Activated T-cell treated with anti-CD3 and anti-CD28 coated beads, Interleukin-2, amount 50 U/mL, for 72 hours (primary cell): Measurements from ENCODE around the gene CD6. TPM values are rescaled to one million over a fixed set of nuclear protein-coding genes. Genes with fewer than 3 reads are reported as not detected.

Source experiments
- ATAC-seq, 2 donors: fragments of 150-1000 bp; cut with Tn5 transposase; replicated peaks in 1 of 2; 2 replicates each; pipeline ENCODE4 v1.10.0; 2021; ENCODE audit warnings: moderate library complexity in 2 of 2, mild to moderate bottlenecking in 1 of 2
- DNase-seq, 2 donors: peaks; one replicate each; pipeline ENCODE4 v3.0.0; 2021 to 2022; ENCODE audit warnings: mixed read lengths in 1 of 2
- H3K27ac Mint-ChIP-seq: one replicate; pipeline ENCODE4 v1.8.0; 2022; ENCODE audit warnings: mild to moderate bottlenecking, moderate library complexity, mixed read lengths
- H3K27me3 Mint-ChIP-seq: one replicate; pipeline ENCODE4 v1.8.0; 2022; ENCODE audit warnings: low read depth, mixed read lengths
- H3K36me3 Mint-ChIP-seq, 2 donors: one replicate each; pipeline ENCODE4 v1.8.0; 2022; ENCODE audit warnings: mixed read lengths in 2 of 2, mild to moderate bottlenecking in 1 of 2; ENCODE audit not compliant: insufficient read depth in 2 of 2
- H3K4me1 Mint-ChIP-seq: one replicate; pipeline ENCODE4 v1.8.0; 2022; ENCODE audit warnings: low read depth, mixed read lengths
- H3K4me3 Mint-ChIP-seq, 2 donors: one replicate each; pipeline ENCODE4 v1.8.0; 2022; ENCODE audit warnings: mild to moderate bottlenecking in 2 of 2, mixed read lengths in 2 of 2, moderate library complexity in 2 of 2
- H3K9me3 Mint-ChIP-seq, 2 donors: one replicate each; pipeline ENCODE4 v1.8.0; 2022; ENCODE audit warnings: mixed read lengths in 2 of 2
- total RNA-seq, 2 donors: library from RNA; stranded (reverse); gene quantifications; one replicate each; pipeline ENCODE4 v1.2.3, GENCODE V29; 2022

CD6 gene
- total RNA-seq, 2 donors from 2014 or later: 298 to 313 TPM

DNA sequence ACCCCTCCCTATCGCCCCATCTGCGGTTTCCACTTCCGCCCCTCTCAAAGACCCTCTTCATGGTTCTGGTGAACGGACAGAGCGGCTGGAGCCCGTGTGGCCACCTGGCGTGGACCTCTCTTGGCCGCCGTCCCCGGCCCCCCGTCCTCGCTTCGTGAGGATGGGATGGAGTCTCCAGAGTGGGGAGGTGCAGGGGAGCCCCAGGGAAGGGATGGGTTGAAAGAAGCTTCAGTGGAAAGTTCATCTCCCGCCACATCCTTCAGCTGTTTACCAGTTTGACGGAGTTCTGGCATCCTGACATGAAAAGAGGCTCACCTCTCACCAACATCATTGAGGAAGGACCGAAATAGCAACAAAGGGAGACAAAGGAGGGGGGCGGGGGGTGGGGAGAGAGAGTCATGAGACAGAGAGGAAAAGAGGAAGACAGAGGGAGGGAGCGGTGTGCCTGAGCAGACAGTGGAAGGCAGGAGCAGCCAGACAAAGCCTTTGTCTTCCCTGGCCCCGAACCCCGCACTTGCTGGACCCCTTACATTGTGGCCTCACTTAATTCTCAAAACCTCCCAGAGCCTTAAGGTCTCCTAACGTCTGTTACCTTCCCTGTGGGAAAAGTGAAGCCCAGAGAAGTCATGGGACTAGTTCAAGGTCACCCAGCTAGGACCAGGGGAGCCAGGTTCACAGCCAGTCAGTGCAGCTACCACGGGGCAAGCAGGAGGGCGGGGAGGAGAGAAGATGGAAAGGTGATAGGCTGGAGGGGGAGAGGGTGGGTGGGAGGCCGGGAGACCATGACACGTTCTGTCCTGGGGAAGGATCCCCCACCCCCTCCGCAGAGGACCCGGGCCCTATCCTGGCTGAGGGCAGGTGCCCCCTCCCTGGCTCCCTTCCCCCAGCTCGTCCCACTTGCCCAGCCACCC is 54.9 kb downstream of the CD6 start:
- peaks cover 98% of the 10 kb centered on the region for H3K4me1 Mint-ChIP-seq

DNA sequence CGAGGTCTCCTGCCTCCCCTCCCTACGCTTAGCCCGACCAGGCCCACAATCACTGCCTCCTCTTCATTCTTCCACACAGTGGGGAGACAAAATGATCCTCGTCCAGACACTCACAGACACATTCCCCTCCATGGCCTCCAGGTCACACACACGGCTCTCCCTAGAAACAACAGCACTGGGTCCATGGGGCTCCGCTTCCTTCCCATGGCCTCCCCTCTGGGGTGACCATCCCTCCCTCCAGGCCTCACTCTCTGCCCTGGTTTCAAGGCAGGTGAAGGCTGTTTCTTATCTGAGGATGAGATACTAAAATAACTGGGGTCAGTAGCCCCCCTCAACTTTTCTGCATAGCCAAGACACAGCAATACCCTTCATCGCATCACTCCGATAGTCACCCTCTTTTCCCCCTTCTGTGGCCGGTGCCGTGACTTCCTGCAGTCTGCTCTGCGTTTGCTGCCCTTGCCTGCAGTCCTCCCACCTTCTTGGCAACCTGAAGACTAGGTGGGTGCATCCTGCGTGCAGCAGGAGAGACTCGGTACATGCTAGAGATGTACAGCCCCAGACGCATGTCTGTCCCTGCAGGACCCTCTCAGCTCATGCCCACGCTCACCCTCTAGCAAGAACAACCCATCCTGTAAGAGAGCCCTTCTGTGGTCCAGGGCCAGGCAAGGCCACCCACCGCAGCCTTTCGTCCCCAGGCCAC is 55.8 kb downstream of the CD6 start:
- DNase-seq (peak; percentile 50 to 56), ATAC-seq (peak; percentile 1 to 12)
- Mint-ChIP-seq H3K36me3 (peaks cover 15 to 33% of the 10 kb centered on the region in 2 donors), H3K27ac (peak overlapping the region; percentile 90), H3K9me3 (no peaks in the 10 kb centered on the region), H3K27me3 (no peaks in the 10 kb centered on the region), H3K4me3 (peak overlapping the region; percentile 81 to 88), H3K4me1 (peaks cover 95% of the 10 kb centered on the region)

More for the DNA sequence above, 54.9 kb downstream of the CD6 start:
- H3K9me3 Mint-ChIP-seq: no peaks in the 10 kb centered on the region
- ATAC-seq (peak in 1 of 2 donors; percentile 3), DNase-seq (peak; percentile 45 to 52)
- H3K4me3 Mint-ChIP-seq: peak overlapping the region; percentile 81 to 88
- no peaks in the 10 kb centered on the region for H3K27me3 Mint-ChIP-seq
- H3K27ac Mint-ChIP-seq: peak overlapping the region; percentile 78
- H3K36me3 Mint-ChIP-seq: peaks cover 14 to 28% of the 10 kb centered on the region in 2 donors

DNA sequence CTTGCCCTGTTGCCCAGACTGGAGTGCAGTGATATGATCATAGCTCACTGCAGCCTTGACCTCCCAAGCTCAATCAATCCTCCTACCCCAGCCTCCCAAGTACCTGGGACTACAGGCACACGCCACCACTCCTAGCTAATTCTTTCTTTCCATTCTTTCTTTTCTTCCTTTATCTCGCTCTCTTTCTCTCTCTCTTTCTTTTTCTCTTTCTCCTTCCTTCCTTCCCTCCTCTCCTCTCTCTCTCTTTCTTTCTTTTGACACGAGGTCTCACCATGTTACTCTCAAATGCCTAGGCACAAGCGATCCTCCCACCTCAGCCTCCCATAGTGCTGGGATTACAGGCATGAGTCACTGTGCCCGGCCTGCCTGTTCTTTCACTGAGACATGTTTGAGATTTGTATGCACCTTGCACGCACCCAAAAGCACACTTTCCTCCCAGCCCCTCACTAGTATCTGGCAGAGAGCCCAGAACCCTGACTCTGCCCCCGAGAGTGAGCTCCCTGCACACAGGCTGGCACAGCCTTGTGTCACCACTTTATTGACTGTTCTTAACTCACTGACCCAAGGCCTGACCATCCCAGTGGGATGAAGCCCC is 56.8 kb downstream of the CD6 start:
- Mint-ChIP-seq H3K4me1 (peaks cover 92% of the 10 kb centered on the region), H3K4me3 (peak overlapping the region; percentile 81 to 88), H3K27ac (peak overlapping the region; percentile 90), H3K9me3 (no peaks in the 10 kb centered on the region), H3K36me3 (peaks cover 17 to 35% of the 10 kb centered on the region in 2 donors), H3K27me3 (no peaks in the 10 kb centered on the region)
- peak; percentile 46 to 52 for ATAC-seq
- peak; percentile 77 to 81 for DNase-seq

DNA sequence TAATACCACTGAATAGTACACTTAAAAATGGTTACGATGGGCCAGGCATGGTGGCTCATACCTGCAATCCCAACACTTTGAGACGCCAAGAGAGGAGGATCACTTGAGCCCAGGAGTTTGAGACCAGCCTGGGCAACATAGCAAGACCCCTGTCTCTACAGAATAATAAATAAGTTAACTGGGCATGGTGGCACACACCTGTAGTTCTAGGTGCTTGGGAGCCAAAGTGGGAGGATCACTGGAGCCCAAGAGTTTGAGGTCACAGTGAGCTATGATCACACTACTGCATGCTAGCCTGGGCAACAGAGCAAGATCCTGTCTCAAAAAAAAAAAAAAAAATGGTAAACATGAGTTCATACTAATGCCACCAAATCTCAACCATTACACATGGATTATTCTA is 61.3 kb downstream of the CD6 start:
- no peak overlapping the region for H3K27ac Mint-ChIP-seq
- H3K27me3 Mint-ChIP-seq: no peaks in the 10 kb centered on the region
- no peaks in the 10 kb centered on the region for H3K9me3 Mint-ChIP-seq
- ATAC-seq (no peak), DNase-seq (no peak)
- peaks cover 91% of the 10 kb centered on the region for H3K4me1 Mint-ChIP-seq
- H3K4me3 Mint-ChIP-seq: no peak overlapping the region
- H3K36me3 Mint-ChIP-seq: peaks cover 15 to 37% of the 10 kb centered on the region in 2 donors

DNA sequence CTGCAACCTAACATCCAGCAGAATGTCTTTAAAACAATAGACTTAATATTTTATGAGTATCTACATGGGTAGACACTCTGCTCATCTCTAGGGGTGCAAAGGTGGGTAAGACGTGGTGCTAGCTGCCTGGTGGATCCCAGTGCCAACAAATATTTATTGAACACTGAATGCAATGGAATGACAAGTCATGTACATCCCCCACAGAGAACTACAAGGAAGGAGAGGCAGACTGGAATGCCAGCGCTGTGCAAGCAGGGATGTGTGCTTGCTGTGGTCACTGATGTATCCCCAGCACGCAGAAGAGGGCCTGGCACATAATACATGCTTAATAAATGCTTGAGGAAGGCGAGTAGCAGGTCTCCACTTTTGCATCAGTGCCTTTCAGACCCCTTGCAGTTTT is 61.9 kb downstream of the CD6 start:
- H3K9me3 Mint-ChIP-seq: no peaks in the 10 kb centered on the region
- ATAC-seq (no peak), DNase-seq (no peak)
- H3K27ac Mint-ChIP-seq: peak overlapping the region; percentile 5
- H3K36me3 Mint-ChIP-seq: peaks cover 14 to 36% of the 10 kb centered on the region in 2 donors
- H3K27me3 Mint-ChIP-seq: no peaks in the 10 kb centered on the region
- no peak overlapping the region for H3K4me3 Mint-ChIP-seq
- H3K4me1 Mint-ChIP-seq: peaks cover 91% of the 10 kb centered on the region

DNA sequence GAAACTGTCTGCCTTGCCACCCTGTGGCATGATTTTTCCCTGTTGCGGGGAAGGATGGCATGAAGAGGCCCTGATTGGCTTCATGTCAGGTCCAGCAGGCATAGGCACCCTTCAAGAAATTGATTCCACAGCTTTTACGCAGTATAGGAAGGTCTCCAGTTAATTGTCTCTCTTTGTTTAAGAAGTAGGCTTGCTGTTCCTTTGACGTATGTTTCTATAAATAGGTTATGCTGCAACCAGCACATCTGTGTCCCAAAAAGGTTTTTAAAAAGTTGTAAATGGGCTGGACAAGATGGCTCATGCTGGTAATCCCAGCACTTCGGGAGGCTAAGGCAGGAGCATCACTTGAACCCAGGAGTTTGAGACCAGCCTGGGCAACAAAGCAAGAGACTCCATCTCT is 62.6 kb downstream of the CD6 start:
- Mint-ChIP-seq H3K36me3 (peaks cover 14 to 35% of the 10 kb centered on the region in 2 donors), H3K4me1 (peaks cover 91% of the 10 kb centered on the region), H3K9me3 (no peaks in the 10 kb centered on the region), H3K4me3 (no peak overlapping the region), H3K27me3 (no peaks in the 10 kb centered on the region), H3K27ac (no peak overlapping the region)
- no peak for DNase-seq
- no peak for ATAC-seq

DNA sequence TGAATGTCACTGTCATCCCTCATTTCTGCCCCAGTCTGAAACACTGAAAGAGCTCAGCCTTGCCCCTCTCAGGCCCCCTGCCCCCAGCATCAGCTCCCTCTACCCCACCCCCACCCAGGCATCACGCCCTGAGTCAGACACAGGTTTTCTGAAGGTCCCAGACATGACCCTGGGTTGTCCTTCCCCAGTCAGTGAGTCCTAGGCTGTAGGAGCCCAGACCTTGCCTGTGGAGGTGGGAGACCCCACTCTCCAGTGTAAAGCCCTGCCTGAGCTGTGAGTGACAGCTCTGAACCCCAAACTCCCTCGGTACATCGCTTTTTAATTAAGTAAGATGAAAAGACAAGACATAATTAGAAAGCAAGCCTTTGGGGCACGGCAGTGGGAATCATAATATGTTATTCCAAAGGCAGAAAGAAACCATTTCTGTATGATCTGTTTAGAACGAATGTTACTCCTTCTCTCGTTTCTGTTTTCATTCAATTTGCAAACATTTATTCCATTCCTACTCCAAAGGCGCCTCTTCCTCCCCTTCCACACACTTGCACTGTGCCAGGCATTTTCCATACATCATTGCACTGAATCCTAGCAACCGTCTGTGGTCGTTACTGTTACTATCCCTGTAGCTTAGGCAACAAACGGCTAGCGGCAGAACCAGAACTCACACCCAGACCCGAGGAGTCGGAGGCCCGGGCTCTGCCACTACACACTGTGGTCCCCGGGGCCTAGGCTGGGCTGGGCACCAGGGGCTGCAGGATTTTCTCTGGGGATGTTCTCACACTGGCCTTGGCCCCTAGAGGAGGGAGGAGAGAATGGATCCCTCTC is 63.4 kb downstream of the CD6 start:
- Mint-ChIP-seq H3K4me3 (peak overlapping the region; percentile 55 to 57), H3K36me3 (peaks cover 13 to 34% of the 10 kb centered on the region in 2 donors), H3K9me3 (no peaks in the 10 kb centered on the region), H3K27ac (peak overlapping the region; percentile 76), H3K27me3 (no peaks in the 10 kb centered on the region), H3K4me1 (peaks cover 91% of the 10 kb centered on the region)
- no peak for DNase-seq
- no peak for ATAC-seq

DNA sequence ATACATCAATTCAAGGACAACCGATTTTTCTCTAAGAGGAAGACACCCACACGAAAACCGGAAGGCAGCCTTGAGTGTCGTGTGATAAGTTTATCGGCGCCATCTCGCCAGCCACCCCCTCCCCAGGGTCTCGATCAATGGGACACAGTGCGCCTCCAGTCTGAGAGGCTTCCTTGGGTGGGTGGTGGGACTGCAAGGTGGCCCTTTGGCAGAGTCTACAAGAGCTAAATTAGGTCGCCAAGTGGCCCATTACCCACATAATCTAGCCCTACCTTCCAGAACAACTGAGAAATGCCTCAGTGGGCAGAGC is 64.0 kb downstream of the CD6 start:
- no peak for DNase-seq
- Mint-ChIP-seq H3K9me3 (no peaks in the 10 kb centered on the region), H3K27me3 (no peaks in the 10 kb centered on the region), H3K4me1 (peaks cover 91% of the 10 kb centered on the region), H3K36me3 (peaks cover 11 to 33% of the 10 kb centered on the region in 2 donors), H3K4me3 (peak overlapping the region; percentile 55 to 57), H3K27ac (peak overlapping the region; percentile 76)
- no peak for ATAC-seq

DNA sequence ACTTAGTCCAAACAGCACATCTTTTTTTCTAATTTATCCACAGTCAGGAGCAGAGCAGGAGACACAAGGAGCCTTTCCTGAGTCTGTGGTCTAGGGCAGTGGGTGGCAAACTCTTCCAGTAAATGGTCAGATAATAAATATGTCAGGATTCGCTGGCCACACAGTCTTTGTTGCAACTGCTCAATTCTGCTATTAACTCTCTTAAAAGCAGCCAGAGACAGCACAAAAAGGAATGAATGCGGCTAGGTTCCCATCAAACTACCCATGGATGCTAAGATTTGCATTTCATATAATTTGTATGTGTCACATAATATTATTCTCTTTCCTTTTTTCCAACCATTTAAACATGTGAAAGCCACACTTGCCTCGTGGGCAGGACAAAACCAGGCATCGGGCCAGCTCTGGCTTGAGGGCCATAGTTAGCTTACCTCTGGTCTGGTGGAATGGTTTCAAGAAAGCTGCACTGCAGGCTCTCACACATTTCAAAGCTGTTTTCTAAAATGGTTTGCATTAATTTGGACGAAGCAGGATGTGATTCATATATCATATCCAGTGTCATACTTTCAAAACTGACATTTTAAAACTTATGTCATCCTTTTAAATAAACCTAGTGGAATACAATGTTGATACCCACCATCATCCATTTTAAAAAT is 66.1 kb downstream of the CD6 start:
- peak overlapping the region; percentile 71 to 72 for H3K4me3 Mint-ChIP-seq
- no peaks in the 10 kb centered on the region for H3K9me3 Mint-ChIP-seq
- DNase-seq (no peak), ATAC-seq (peak; percentile 44 to 45)
- H3K27ac Mint-ChIP-seq: peak overlapping the region; percentile 82
- H3K4me1 Mint-ChIP-seq: peaks cover 96% of the 10 kb centered on the region
- no peaks in the 10 kb centered on the region for H3K27me3 Mint-ChIP-seq
- H3K36me3 Mint-ChIP-seq: peaks cover 5 to 19% of the 10 kb centered on the region in 2 donors

DNA sequence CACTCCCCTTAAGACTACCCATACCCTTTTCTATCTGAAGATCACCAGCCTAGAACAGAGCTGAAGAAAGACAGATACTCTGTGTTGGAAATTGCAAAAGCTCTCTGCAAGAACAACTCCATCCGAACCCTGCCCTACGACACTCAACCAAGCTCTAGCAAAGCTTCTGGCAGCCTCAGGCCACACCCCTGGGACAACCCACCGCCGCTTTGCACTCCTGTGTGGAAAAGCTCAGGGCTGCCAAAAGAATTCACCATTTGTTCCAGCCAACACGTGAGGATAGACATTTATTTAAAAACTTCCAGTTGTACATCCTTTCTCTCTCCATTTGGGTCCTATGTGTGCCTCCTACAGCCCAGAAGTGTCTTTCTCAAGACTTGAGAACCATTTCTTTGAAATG is 68.4 kb downstream of the CD6 start:
- H3K4me3 Mint-ChIP-seq: peak overlapping the region; percentile 24 to 44
- H3K4me1 Mint-ChIP-seq: peaks cover 86% of the 10 kb centered on the region
- H3K27ac Mint-ChIP-seq: peak overlapping the region; percentile 40
- no peaks in the 10 kb centered on the region for H3K9me3 Mint-ChIP-seq
- peaks cover 4 to 17% of the 10 kb centered on the region in 2 donors for H3K36me3 Mint-ChIP-seq
- DNase-seq (no peak), ATAC-seq (no peak)
- H3K27me3 Mint-ChIP-seq: no peaks in the 10 kb centered on the region

DNA sequence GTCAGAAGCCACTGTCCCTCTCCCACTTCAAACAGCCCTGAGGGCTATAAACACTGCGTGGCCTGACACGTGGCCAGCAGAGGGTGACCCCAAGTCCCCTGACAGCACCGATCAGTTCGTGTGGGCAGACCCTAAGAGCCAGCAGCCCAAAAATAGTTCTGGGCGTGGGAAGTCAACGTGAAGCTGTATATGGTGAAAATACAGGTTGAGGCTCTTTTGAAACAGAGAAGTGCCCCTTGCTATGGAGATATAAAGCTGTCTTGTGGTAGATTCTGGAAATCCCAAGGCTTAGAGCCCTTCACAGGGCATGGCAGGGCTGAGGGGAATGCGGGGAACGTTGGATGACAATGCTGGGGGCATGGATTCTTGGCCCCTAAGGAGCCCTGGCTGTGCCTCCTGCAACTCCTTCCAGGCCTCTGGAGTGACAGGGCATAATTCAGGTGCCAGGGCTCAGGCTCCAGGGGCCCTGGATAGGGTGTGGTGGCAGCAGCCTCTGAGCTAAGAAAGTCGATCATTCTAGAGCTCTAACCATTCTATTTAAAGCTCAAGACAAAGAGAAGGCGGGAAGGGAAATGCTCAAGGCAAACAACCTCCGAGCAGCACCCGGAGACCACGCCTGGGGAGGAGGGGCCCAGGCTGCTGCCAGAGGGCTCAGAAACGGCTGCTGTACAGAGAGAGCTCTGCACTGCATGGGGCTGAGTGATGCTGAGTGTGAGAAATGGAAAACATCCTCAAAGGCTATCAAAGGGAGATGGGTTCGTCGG is 70.5 kb downstream of the CD6 start:
- peak overlapping the region; percentile 79 for H3K27ac Mint-ChIP-seq
- peaks cover 73% of the 10 kb centered on the region for H3K4me1 Mint-ChIP-seq
- H3K4me3 Mint-ChIP-seq: peak overlapping the region; percentile 84 to 85
- ATAC-seq (peak; percentile 89 to 94), DNase-seq (peak; percentile 81 to 83)
- H3K9me3 Mint-ChIP-seq: no peaks in the 10 kb centered on the region
- H3K36me3 Mint-ChIP-seq: peaks cover 4 to 17% of the 10 kb centered on the region in 2 donors
- no peaks in the 10 kb centered on the region for H3K27me3 Mint-ChIP-seq
